Dendritic cell treated with granulocyte-macrophage colony-stimulating factor and Interleukin-4, amounts not matched to agents 40 ng/mL and 50 ng/mL, for 4 days (primary cell): ENCODE results near the gene SETD4.
A peak's percentile ranks its signal among the peaks of the same experiment; 100 is the strongest.
"Not testable (repeated sequence)": the region's sequence is repeated elsewhere in the genome, so short reads cannot be mapped to it uniquely, and the experiment has no call there.

Experiments used
- H3K27ac Mint-ChIP-seq: one replicate; pipeline ENCODE4 v1.8.0; 2022; ENCODE audit warnings: mild to moderate bottlenecking, mixed read lengths
- H3K27me3 Mint-ChIP-seq: one replicate; pipeline ENCODE4 v1.8.0; 2022; ENCODE audit warnings: mild to moderate bottlenecking, mixed read lengths
- H3K36me3 Mint-ChIP-seq: one replicate; pipeline ENCODE4 v1.8.0; 2022; ENCODE audit warnings: low read depth, mixed read lengths
- H3K4me1 Mint-ChIP-seq: one replicate; pipeline ENCODE4 v1.8.0; 2022; ENCODE audit warnings: low read depth, mixed read lengths
- H3K4me3 Mint-ChIP-seq: one replicate; pipeline ENCODE4 v1.8.0; 2022; ENCODE audit warnings: mild to moderate bottlenecking, moderate library complexity, mixed read lengths
- H3K9me3 Mint-ChIP-seq: one replicate; pipeline ENCODE4 v1.8.0; 2022; ENCODE audit warnings: mixed read lengths
- intact Hi-C: fragments of 100-400 bp; cut with micrococcal nuclease; formaldehyde crosslinking; loops from one replicate; pipeline ENCODE4 v1.15.0; 2022

The SETD4 gene

DNA sequence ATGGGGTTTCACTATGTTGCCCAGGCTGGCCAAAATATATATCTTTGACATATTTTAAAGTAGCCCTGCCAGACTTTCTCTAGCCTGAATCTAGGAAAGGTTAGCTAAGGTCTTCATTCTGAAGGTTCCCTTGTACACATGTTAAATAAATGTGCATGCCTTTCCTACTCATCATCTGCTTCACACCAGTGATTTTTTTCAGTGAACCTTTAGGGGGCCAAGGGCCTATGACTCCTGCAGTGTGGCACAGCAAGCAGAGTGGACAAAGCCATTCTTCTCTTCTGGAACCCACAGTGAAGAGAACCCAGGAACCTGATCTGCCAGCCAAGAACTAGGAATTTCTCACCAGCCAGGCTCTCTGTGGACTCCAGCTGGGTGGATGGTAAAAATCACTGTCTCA lies 32.4 kb upstream of the SETD4 start:
- Mint-ChIP-seq H3K9me3 (peaks cover 24% of the 10 kb centered on the region), H3K4me1 (no peaks in the 10 kb centered on the region), H3K27me3 (no peaks in the 10 kb centered on the region), H3K36me3 (peaks cover 11% of the 10 kb centered on the region), H3K27ac (no peak overlapping the region), H3K4me3 (no peak overlapping the region)
- intact Hi-C loops = no loop called here

DNA sequence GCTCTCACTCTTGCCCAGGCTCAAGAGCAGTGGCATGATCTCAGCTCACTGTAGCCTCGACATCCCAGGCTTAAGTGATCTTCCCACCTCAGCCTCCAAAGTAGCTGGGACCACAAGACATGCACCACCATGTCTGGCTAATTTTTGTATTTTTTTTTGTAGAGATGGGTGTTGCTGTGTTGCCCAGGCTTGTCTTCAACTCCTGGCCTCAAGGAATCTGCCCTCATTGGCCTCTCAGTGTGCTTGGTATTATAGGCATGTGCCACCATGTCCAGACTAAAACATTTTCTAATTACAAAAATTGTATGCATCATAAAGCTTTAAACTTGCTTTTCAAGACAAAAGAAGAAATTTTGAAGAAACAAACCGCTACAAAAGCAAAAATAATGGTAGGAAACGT lies 29.6 kb upstream of the SETD4 start:
- Mint-ChIP-seq H3K27me3 (no peaks in the 10 kb centered on the region), H3K4me1 (no peaks in the 10 kb centered on the region), H3K9me3 (peaks cover 19% of the 10 kb centered on the region), H3K36me3 (peaks cover 11% of the 10 kb centered on the region), H3K27ac (no peak overlapping the region), H3K4me3 (no peak overlapping the region)
- intact Hi-C loops = no loop called here

DNA sequence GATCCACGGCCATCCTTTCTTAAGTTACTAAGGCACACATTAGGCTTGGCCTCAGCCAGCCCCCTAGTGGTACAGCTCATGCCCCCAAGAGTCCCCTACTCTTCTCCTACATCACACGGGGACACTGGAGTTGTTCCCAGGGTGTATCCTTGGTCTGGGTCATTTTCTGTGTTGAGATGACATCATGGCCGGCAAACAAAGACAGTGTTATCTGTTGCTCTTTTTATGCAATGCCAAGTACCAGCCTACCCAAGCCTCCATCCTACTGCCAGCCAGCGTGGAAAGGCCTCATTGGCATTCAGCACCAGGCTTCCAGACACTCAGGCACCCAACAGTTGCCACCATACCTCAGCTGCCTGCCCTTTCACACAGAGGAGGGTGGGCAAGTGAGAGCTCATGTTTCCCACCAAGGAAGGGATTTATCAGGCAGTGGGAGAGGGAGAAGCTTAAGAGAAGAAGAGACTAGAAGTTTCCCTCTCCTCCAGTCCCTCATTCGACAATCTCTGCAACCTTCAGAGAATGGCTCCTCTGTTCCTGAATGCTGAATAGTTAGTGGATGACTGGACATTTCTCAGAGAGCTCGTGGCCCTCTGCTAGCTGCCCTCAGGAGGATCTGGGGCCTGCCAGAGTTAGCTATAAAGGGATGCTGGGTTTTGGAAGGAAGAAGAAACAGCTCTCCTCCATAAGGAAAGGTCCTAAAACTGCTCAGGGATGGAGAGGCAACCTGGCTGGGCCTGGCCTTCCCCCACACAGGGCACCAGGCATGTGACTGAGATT lies 27.2 kb upstream of the SETD4 start:
- H3K4me1 Mint-ChIP-seq = no peaks in the 10 kb centered on the region
- no peaks in the 10 kb centered on the region for H3K27me3 Mint-ChIP-seq
- H3K4me3 Mint-ChIP-seq = no peak overlapping the region
- H3K36me3 Mint-ChIP-seq = no peaks in the 10 kb centered on the region
- no peaks in the 10 kb centered on the region for H3K9me3 Mint-ChIP-seq
- no peak overlapping the region for H3K27ac Mint-ChIP-seq
- intact Hi-C loops = no loop called here

DNA sequence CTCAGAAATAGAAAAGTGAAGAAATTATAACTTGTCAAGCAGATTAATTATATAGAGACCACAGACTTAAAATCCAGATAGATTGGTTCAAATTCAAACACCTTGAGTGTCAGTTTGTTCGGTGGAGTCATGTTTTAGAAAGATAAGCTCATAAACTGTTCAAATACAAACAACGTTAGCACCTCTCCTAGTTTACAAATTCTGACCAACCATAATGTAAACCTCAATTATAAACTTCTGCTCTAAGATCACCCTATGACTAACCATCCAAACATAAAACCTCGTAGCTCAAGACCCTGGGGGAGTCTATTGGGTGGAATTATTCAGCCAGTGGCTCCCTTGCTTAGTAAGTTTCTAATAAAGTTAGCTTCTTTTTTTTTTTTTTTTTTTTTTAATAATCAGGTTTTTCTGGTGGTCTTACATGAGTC lies 21.9 kb upstream of the SETD4 start:
- H3K36me3 Mint-ChIP-seq = no peaks in the 10 kb centered on the region
- peaks cover 28% of the 10 kb centered on the region for H3K4me1 Mint-ChIP-seq
- H3K27me3 Mint-ChIP-seq = no peaks in the 10 kb centered on the region
- H3K9me3 Mint-ChIP-seq = peaks cover 9% of the 10 kb centered on the region
- no peak overlapping the region for H3K4me3 Mint-ChIP-seq
- H3K27ac Mint-ChIP-seq = no peak overlapping the region
- intact Hi-C loops = no loop called here

DNA sequence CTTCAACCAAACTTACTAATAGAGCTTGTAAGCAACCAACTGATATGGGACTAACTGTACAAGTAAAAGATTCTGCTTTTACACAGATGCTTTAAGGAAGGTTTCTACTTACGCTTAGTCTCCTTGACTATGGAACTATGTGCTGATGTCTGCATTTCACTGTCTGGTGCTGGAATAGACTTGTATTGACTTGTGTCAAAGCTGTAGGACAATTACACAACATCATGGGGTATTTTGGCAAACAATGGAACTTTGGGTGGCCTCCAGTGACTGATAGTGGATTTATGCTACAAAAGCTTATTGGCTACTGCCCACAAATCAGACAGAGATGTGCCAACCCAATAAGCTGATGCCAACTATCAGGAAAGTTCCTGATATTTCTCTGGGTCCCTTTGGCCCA lies 20.1 kb upstream of the SETD4 start:
- peaks cover 4% of the 10 kb centered on the region for H3K36me3 Mint-ChIP-seq
- H3K9me3 Mint-ChIP-seq = peaks cover 9% of the 10 kb centered on the region
- peak overlapping the region; percentile 90 for H3K27ac Mint-ChIP-seq
- peaks cover 44% of the 10 kb centered on the region for H3K4me1 Mint-ChIP-seq
- intact Hi-C loops = loop anchor here (2.0 kb wide), 1 partner anchor 18 kb away; no protein-coding TSS in a partner anchor
- H3K4me3 Mint-ChIP-seq = no peak overlapping the region
- H3K27me3 Mint-ChIP-seq = no peaks in the 10 kb centered on the region

DNA sequence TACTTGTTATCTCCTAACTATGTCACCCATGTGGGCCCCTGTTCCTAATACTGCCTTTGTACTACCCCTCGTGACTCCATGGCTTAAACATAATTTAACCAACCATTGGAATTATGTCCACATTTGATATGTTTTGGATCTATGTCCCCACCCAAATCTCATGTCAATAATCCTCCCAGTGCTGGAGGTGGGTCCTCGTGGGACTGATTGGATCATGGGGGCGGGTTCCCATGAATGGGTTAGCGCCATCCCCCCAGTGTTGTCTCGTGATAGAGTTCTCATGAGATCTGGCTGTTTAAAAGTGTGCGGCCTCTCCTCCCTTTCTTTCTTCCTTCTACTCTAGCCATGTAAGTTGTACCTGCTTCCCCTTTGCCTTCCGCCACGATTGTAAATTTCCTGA lies 19.3 kb upstream of the SETD4 start:
- intact Hi-C loops = loop anchor here (2.0 to 5.0 kb wide), 2 partner anchors 17 to 33 kb away; no protein-coding TSS in a partner anchor
- peak overlapping the region; percentile 61 for H3K4me3 Mint-ChIP-seq
- H3K9me3 Mint-ChIP-seq = peaks cover 9% of the 10 kb centered on the region
- H3K36me3 Mint-ChIP-seq = peaks cover 6% of the 10 kb centered on the region
- peak overlapping the region; percentile 90 for H3K27ac Mint-ChIP-seq
- no peaks in the 10 kb centered on the region for H3K27me3 Mint-ChIP-seq
- peaks cover 44% of the 10 kb centered on the region for H3K4me1 Mint-ChIP-seq

DNA sequence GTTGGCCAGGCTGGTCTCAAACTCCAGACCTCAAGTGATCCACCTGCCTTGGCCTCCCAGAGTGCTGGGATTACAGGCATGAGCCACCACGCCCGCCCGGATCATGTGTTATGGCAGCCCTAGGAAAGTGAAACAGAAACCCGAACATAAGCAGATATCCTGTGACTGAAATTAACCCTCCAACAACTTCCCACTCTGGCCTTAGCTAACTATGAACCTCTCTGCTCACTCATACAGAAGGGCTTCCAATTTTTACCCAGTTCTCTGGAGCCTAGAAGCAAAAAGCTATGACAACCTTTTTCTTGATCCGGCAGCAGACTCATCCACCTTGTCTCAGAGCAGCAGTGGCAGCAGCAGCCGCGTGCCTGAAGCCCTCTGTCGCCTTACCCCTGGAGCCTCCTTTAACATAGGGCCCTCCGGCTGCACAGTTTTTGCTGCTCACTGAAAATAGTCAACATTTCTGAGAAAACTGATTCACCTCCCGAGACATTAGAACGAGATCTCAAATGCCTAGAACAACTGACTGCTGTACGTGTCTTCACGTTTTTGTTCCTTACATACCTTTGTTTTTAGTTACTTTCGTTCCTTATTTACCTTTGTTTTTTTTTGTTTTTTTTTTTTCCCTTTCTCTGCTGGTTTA lies 18.8 kb upstream of the SETD4 start:
- H3K36me3 Mint-ChIP-seq = peaks cover 6% of the 10 kb centered on the region
- peak overlapping the region; percentile 90 for H3K27ac Mint-ChIP-seq

DNA sequence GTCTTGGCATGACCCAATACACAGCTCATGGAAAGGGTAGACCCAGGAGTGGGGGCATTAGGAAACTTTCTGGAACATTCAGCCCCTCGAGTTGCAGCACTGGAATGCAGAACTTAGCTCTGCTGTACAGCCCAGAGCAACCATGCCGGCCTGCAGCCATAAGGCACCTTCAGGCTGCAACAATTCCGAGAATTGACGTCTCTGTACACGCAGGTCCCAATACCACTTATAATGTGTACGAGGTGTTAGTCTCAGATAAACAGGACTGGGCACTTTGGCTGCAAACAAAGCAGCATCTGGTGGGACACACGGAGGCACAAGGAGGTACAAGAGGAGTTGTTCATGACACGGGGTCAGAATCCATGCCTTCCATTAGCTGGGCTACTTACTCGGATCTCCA lies 17.4 kb upstream of the SETD4 start:
- no peak overlapping the region for H3K4me3 Mint-ChIP-seq
- intact Hi-C loops = loop anchor here (5.0 kb wide), 1 partner anchor 35 kb away; no protein-coding TSS in a partner anchor
- H3K9me3 Mint-ChIP-seq = peaks cover 9% of the 10 kb centered on the region
- H3K27me3 Mint-ChIP-seq = no peaks in the 10 kb centered on the region
- peaks cover 44% of the 10 kb centered on the region for H3K4me1 Mint-ChIP-seq
- peaks cover 14% of the 10 kb centered on the region for H3K36me3 Mint-ChIP-seq
- H3K27ac Mint-ChIP-seq = peak overlapping the region; percentile 90

More for the DNA sequence above, 18.8 kb upstream of the SETD4 start:
- H3K9me3 Mint-ChIP-seq = peaks cover 9% of the 10 kb centered on the region
- intact Hi-C loops = loop anchor here (5.0 kb wide), 1 partner anchor 33 kb away; no protein-coding TSS in a partner anchor
- H3K4me1 Mint-ChIP-seq = peaks cover 44% of the 10 kb centered on the region
- no peaks in the 10 kb centered on the region for H3K27me3 Mint-ChIP-seq
- H3K4me3 Mint-ChIP-seq = peak overlapping the region; percentile 61

DNA sequence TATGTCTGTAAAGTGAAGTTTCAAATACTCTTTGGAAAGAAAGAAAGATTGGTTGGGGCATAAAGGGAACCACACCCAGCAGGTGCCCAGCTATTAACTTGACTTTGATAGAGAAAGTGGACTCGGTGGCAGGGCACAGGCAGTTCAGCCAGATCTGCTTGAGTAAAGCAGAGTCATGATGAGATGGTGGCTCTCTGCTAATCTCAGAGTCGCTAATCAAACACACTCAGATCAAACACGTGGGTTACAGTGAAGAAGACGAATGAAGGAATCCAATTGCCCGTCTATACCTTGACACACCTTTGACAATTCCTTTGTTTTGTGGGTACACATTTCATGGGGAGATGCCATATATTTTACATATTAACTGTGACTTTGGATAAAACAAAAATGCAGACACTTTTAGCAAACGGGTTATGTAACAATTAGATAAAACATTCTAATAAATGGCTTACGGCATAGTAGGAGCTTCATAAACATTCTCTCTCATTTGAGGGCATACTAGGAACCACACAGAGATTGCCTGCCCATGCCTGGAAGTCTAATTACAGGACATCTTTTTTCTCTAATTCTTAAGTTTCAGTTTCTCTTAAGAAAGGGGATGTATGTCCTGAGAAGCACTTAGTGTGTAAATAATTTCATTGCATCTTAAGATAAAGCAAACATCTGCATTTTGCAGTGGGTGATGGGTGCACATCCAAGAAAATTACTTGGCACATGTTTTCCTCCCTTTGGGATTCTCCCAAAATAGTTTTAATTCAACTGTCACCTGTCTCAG lies 16.7 kb upstream of the SETD4 start:
- intact Hi-C loops = loop anchor here (5.0 kb wide), 1 partner anchor 35 kb away; no protein-coding TSS in a partner anchor
- Mint-ChIP-seq H3K27ac (peak overlapping the region; percentile 90), H3K36me3 (peaks cover 21% of the 10 kb centered on the region), H3K4me1 (peaks cover 51% of the 10 kb centered on the region), H3K27me3 (no peaks in the 10 kb centered on the region), H3K4me3 (no peak overlapping the region), H3K9me3 (peaks cover 9% of the 10 kb centered on the region)

DNA sequence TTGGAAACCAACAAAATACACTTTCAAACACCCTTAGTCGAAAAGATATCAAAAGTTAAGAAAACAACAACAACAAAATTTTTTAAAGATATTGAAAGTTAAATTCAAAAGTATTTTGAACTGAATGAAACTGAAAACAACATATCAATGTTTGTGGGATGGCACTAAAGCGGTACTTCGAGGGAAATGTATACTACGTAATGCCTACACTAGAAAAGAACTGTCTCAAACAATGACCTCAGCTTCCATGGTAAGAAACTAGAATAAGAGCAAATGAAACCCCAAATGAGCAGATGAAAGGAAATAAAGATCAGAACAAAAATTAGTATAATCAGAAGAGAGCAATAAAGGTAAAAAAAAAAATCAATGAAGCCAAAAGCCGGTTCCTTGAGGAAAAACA lies 15.6 kb upstream of the SETD4 start:
- peak overlapping the region; percentile 90 for H3K27ac Mint-ChIP-seq
- peaks cover 33% of the 10 kb centered on the region for H3K36me3 Mint-ChIP-seq
- no peaks in the 10 kb centered on the region for H3K27me3 Mint-ChIP-seq
- no peak overlapping the region for H3K4me3 Mint-ChIP-seq
- H3K9me3 Mint-ChIP-seq = peaks cover 9% of the 10 kb centered on the region
- intact Hi-C loops = loop anchor here (5.0 kb wide), 1 partner anchor 36 kb away; no protein-coding TSS in a partner anchor
- peaks cover 62% of the 10 kb centered on the region for H3K4me1 Mint-ChIP-seq

DNA sequence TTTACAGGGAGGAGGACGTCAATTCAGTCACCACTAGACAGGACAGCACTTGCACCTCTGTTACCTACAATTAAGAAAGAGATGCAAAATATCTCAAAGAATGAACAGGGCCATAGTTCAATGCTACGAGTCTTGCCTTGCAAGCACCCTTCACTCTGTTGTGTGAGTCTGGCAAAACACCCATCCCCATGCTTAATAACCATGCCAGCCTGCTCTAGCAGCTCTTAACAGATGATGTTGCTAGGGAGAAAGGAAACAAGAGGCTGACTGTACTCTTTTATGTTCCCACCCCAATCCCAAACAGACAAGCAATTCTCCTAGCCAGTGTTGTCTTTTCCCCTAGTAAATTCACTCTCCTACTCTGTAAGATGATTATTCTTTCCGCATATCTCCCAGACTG lies 14.8 kb upstream of the SETD4 start:
- H3K36me3 Mint-ChIP-seq = peaks cover 38% of the 10 kb centered on the region
- no peak overlapping the region for H3K27ac Mint-ChIP-seq
- H3K9me3 Mint-ChIP-seq = peaks cover 8% of the 10 kb centered on the region
- H3K27me3 Mint-ChIP-seq = no peaks in the 10 kb centered on the region
- H3K4me1 Mint-ChIP-seq = peaks cover 70% of the 10 kb centered on the region
- intact Hi-C loops = loop anchor here (5.0 kb wide), 1 partner anchor 37 kb away; no protein-coding TSS in a partner anchor
- no peak overlapping the region for H3K4me3 Mint-ChIP-seq

DNA sequence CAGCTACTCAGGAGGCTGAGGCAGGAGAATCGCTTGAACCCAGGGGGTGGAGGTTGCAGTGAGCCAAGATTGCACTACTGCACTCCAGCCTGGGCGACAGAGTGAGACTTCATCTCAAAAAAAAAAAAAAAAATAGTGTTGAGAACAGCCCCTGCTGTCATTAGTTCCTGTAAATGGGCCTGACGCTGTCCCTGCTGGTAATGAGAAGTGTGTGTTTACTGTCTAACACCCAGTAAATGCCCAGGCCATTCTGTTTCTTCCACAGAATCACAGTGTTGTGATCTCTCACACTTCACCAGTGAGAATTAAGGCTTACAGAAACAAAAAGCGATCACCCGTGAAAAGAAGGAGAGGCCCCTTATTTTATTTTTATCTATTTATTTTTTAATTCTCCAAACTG lies 13.6 kb upstream of the SETD4 start:
- H3K4me1 Mint-ChIP-seq = peaks cover 63% of the 10 kb centered on the region
- H3K27ac Mint-ChIP-seq, H3K4me3 Mint-ChIP-seq, H3K27me3 Mint-ChIP-seq, H3K9me3 Mint-ChIP-seq, intact Hi-C loops: not testable (repeated sequence)
- H3K36me3 Mint-ChIP-seq = peaks cover 51% of the 10 kb centered on the region

DNA sequence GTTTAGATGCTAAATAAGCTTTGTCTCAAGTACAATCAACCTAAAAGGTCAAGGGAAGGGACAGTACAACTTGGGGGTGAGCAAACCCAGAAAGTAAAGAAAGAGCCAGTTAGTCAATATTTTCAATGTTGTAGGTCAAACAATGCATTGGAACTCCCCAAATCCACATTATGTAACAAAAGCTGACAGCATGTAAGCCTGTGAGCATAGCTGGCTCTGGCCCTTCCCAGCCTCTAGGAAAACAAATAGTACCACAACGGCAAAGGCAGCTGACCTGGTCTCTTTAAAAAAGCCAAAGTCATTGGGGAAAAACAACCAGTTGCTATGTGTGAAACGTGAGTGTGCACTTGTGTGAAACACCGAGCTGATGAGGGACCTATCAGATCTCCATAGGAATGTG lies 12.9 kb upstream of the SETD4 start:
- Mint-ChIP-seq H3K9me3 (peaks cover 11% of the 10 kb centered on the region), H3K27ac (no peak overlapping the region), H3K4me3 (no peak overlapping the region), H3K27me3 (no peaks in the 10 kb centered on the region), H3K4me1 (peaks cover 55% of the 10 kb centered on the region), H3K36me3 (peaks cover 54% of the 10 kb centered on the region)
- intact Hi-C loops = no loop called here
